Upper lobe of left lung (tissue), 6 donors: ENCODE data around the gene SLC25A17. TPM values are rescaled to one million over a fixed set of nuclear protein-coding genes. Genes with fewer than 3 reads are reported as not detected.
A peak's percentile ranks its signal among the peaks of the same experiment; 100 is the strongest.
"Not testable (repeated sequence)": the region's sequence is repeated elsewhere in the genome, so short reads cannot be mapped to it uniquely, and the experiment has no call there.

Experiments used
- ATAC-seq, 2 donors: fragments of 200-7000 bp; cut with Tn5 transposase; one replicate each; pipeline ENCODE4 v1.9.1; 2022; ENCODE audit warnings: mild to moderate bottlenecking in 2 of 2, moderate library complexity in 2 of 2; ENCODE audit not compliant: low FRiP score in 2 of 2
- DNase-seq, 2 donors: peaks; one replicate each; pipeline ENCODE4 v3.0.0-alpha.2; 2019 to 2020
- H3K27ac ChIP-seq, 4 donors: fragments of 200-600 bp; sonication (generic); one replicate each; pipeline ENCODE4 v1.5.1; 2016 to 2019
- H3K27me3 ChIP-seq, 4 donors: fragments of 200-600 bp; sonication (generic); one replicate each; pipeline ENCODE4 v1.5.1; 2017 to 2019
- H3K36me3 ChIP-seq, 4 donors: fragments of 200-600 bp; sonication (generic); one replicate each; pipeline ENCODE4 v1.5.1; 2016 to 2019
- H3K4me1 ChIP-seq, 4 donors: fragments of 200-600 bp; sonication (generic); one replicate each; pipeline ENCODE4 v1.5.1; 2018 to 2019
- H3K4me3 ChIP-seq, 4 donors: fragments of 200-600 bp; sonication (generic); one replicate each; pipeline ENCODE4 v1.5.1; 2017 to 2019; ENCODE audit warnings: mild to moderate bottlenecking in 2 of 4, moderate library complexity in 1 of 4
- H3K9me3 ChIP-seq, 4 donors: fragments of 200-600 bp; sonication (generic); one replicate each; pipeline ENCODE4 v1.5.1; 2018 to 2019
- EP300 ChIP-seq, 4 donors: sonication (generic); formaldehyde crosslinking; IDR thresholded peaks; one replicate each; pipeline ENCODE4 v1.5.1; 2017; ENCODE audit warnings: antibody characterized with exemption in 4 of 4, control low read depth in 2 of 4
- POLR2A ChIP-seq, 4 donors: fragments of 450-650 bp; IDR thresholded peaks; one replicate each; pipeline ENCODE4 v1.5.1; 2016 to 2017; ENCODE audit warnings: antibody characterized with exemption in 4 of 4, mild to moderate bottlenecking in 2 of 4
- POLR2AphosphoS5 ChIP-seq, 2 donors: sonication (generic); formaldehyde crosslinking; IDR thresholded peaks; one replicate each; pipeline ENCODE4 v1.5.1; 2017; ENCODE audit warnings: antibody characterized with exemption in 2 of 2
- WGBS, 2 donors: methylation state at CpG; one replicate each; pipeline ENCODE4 v1.1.5; 2017 to 2018; 5-methylcytosine and 5-hydroxymethylcytosine counted together
- small RNA-seq, 4 donors: library from RNA; depleted of rRNA; stranded (forward); fragments of <200 nt; gene quantifications; one replicate each; pipeline ENCODE3, GENCODE V24; 2016
- total RNA-seq, 6 donors: library from RNA; depleted of rRNA in 4 of 6; stranded (reverse); fragments of >200 nt in 4 of 6; gene quantifications; one replicate each; pipeline versions ENCODE4 v1.1.0 to v1.2.1, GENCODE V29; 2016 to 2021
- TF ChIP-seq, protein P1 (sequence below), 6 experiments: fragments of 450-650 bp in 4 of 6; fragments of 200-600 bp in 2 of 6; sonication (generic) in 2 of 6; IDR thresholded peaks; one replicate each; pipeline ENCODE4 v1.5.1; 2016 to 2019; ENCODE audit warnings: antibody characterized with exemption in 6 of 6
- donor health status: DM: no; HTN: no; CAD: no; lungs with moderate emphysema.
- donor health status: DM: no; HTN: yes; CAD: no; lungs with severe emphysema.

The SLC25A17 gene
- total RNA-seq, 6 donors from 2014 or later, result 7.3 to 21.0 (median 14.3) TPM

DNA sequence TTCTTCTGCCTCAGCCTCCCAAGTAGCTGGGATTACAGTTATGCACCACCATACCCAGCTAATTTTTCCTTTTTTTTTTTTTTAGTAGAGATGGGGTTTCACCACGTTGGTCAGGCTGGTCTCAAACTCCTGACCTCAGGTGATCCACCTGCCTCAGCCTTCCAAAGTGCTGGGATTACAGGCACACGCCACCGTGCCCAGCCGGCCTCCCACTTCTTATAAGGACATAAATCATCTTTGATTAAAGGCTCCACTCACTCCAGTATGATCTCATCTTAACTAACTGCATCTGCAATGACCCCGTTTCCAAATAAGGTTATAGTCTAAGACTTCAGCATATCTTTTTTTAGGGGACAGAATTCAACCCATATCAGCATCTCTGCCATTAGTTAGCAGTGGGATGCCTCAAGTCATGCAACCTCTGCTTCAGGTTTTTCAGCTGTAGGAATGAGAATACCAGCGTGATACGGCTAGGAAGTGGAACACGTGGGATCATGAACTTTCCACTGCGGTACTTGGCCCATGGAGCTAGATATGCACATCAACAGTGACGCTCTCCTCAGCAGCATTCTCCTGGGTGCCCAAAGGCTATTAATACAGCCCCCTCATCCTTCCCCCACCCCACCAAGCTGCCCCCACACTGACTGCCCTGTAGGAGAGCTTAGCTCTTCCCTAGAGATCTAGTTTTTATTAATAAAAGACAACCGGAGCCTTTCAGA lies 98.4 kb downstream of the SLC25A17 start:
- no peaks in the 10 kb centered on the region for H3K9me3 ChIP-seq
- DNase-seq (no peak), ATAC-seq (peak in 1 of 2 donors; percentile 53)
- TF ChIP-seq, protein P1, sequence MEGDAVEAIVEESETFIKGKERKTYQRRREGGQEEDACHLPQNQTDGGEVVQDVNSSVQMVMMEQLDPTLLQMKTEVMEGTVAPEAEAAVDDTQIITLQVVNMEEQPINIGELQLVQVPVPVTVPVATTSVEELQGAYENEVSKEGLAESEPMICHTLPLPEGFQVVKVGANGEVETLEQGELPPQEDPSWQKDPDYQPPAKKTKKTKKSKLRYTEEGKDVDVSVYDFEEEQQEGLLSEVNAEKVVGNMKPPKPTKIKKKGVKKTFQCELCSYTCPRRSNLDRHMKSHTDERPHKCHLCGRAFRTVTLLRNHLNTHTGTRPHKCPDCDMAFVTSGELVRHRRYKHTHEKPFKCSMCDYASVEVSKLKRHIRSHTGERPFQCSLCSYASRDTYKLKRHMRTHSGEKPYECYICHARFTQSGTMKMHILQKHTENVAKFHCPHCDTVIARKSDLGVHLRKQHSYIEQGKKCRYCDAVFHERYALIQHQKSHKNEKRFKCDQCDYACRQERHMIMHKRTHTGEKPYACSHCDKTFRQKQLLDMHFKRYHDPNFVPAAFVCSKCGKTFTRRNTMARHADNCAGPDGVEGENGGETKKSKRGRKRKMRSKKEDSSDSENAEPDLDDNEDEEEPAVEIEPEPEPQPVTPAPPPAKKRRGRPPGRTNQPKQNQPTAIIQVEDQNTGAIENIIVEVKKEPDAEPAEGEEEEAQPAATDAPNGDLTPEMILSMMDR (IDR thresholded peaks at IDR 0.05), result no peak
- TF ChIP-seq POLR2AphosphoS5 (IDR thresholded peaks at IDR 0.05), result no peak
- no peak for TF ChIP-seq POLR2A (IDR thresholded peaks at IDR 0.05)
- no peak for TF ChIP-seq EP300 (IDR thresholded peaks at IDR 0.05)
- H3K27ac ChIP-seq, result no peak overlapping the region
- H3K36me3 ChIP-seq, result no peaks in the 10 kb centered on the region
- no peaks in the 10 kb centered on the region for H3K27me3 ChIP-seq
- H3K4me3 ChIP-seq, result no peak overlapping the region
- 55 to 64% methylated on average over 11 of the region's 11 CpGs for WGBS, 2 donors
- H3K4me1 ChIP-seq, result peaks cover 0 to 3% (median 0%) of the 10 kb centered on the region in 4 donors

DNA sequence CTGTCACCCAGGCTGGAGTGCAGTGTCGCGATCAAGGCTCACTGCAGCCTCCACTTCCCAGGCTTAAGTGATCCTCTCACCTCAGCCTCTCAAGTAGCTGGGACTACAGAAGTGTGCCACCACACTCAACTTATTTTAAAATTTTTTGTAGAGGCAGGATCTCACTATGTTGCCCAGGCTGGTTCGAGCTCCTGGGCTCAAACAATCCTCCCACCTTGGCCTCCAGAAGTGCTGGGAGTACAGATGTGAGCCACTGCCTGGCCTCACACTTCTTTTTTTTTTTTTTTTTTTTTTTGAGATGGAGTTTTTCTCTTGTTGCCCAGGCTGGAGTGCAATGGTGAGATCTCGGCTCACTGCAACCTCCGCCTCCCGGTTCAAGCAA lies 99.0 kb downstream of the SLC25A17 start:
- not testable (repeated sequence) for H3K27ac ChIP-seq, H3K4me3 ChIP-seq
- WGBS, 2 donors, result 87 to 91% methylated on average over 6 of the region's 6 CpGs

More for the DNA sequence above, 99.0 kb downstream of the SLC25A17 start:
- not testable (repeated sequence) for DNase-seq, H3K36me3 ChIP-seq, ATAC-seq, H3K9me3 ChIP-seq, H3K4me1 ChIP-seq, H3K27me3 ChIP-seq

Small RNAs within 50 kb of the gene (small RNA-seq; reads per million reads assigned to genes)
- 0 reads per million in 4 donors for gene JTBP1
- gene MIR4766, result 0 reads per million in 4 donors

Other genes starting within 250 kb of the SLC25A17 start
- gene MRTFA, start 182.6 kb downstream of the SLC25A17 start, total RNA-seq, result 100 to 1,000 TPM in 2 of 6 donors, 10 to 100 TPM in 4; 47.9 to 178 (median 61.3) TPM
- gene MCHR1, start 139.9 kb downstream of the SLC25A17 start, total RNA-seq, result under 1 TPM in 1 of 6 donors, not detected in 5; 1.00 TPM
- gene ST13, start 37.3 kb upstream of the SLC25A17 start, total RNA-seq, result 100 to 1,000 TPM in 4 of 6 donors, 10 to 100 TPM in 2; 85.2 to 188 (median 119) TPM
- gene XPNPEP3, start 37.8 kb upstream of the SLC25A17 start, total RNA-seq, result 10 to 100 TPM; 10.9 to 40.9 (median 15.1) TPM
- gene DNAJB7, start 42.8 kb upstream of the SLC25A17 start, total RNA-seq, result not detected
- gene RBX1, start 132.0 kb upstream of the SLC25A17 start, total RNA-seq, result 10 to 100 TPM; 14.6 to 55.5 (median 46.1) TPM